Right renal pelvis (tissue), 4 donors: Measurements from ENCODE around the gene PPP1CA. TPM values are rescaled to one million over a fixed set of nuclear protein-coding genes. Genes with fewer than 3 reads are reported as not detected.

Source experiments
- DNase-seq, 4 donors: peaks; one replicate each; pipeline ENCODE4 v3.0.0-alpha.2; 2013; ENCODE audit warnings: low read depth in 4 of 4, low spot score in 3 of 4, missing footprints in 1 of 4
- polyA plus RNA-seq, 4 donors: library from polyadenylated mRNA; unstranded; fragments of 120-200 nt; gene quantifications; one replicate each; pipeline ENCODE4 v1.2.1, GENCODE V29; 2013; ENCODE audit not compliant: insufficient read length in 4 of 4

PPP1CA gene
- polyA plus RNA-seq, 4 donors: 146 to 188 (median 155) TPM

- no peak for DNase-seq
Measured at GRCh38 chr11:67354075-67355022, 47.3 kb downstream of the PPP1CA start.

GRCh38 chr11:67353317-67354074 is 48.2 kb downstream of the PPP1CA start, which contains the start of gene POLD4:
Gene POLD4 (minus strand): TSS chr11:67353546. CDS start chr11:67353399, 147 bp downstream.
- DNase-seq: peak; percentile 83 to 88 (median 86)

GRCh38 chr11:67352546-67353316 is 48.9 kb downstream of the PPP1CA start:
- no peak for DNase-seq

GRCh38 chr11:67351275-67352005 is 50.2 kb downstream of the PPP1CA start:
- no peak for DNase-seq

- no peak for DNase-seq
Measured at GRCh38 chr11:67349928-67350465, 51.7 kb downstream of the PPP1CA start.

- DNase-seq: no peak
Measured at GRCh38 chr11:67349457-67349856, 52.2 kb downstream of the PPP1CA start.

GRCh38 chr11:67349036-67349435 is 52.6 kb downstream of the PPP1CA start:
- DNase-seq: no peak

Other genes starting within 250 kb of the PPP1CA start
- 10 to 100 TPM; 45.6 to 65.0 (median 49.0) TPM for gene GRK2, start 135.4 kb downstream of the PPP1CA start, polyA plus RNA-seq
- gene ANKRD13D, start 112.6 kb downstream of the PPP1CA start, polyA plus RNA-seq: 10 to 100 TPM; 21.3 to 32.9 (median 27.4) TPM
- 10 to 100 TPM; 24.3 to 32.3 (median 24.6) TPM for gene SSH3, start 98.3 kb downstream of the PPP1CA start, polyA plus RNA-seq
- 10 to 100 TPM; 18.7 to 36.1 (median 23.9) TPM for gene POLD4, start 48.3 kb downstream of the PPP1CA start, polyA plus RNA-seq
- gene CLCF1, start 28.3 kb downstream of the PPP1CA start, polyA plus RNA-seq: 1 to 10 TPM; 4.5 to 6.3 (median 5.1) TPM
- 10 to 100 TPM; 20.1 to 27.3 (median 21.6) TPM for gene RAD9A, start 9.9 kb downstream of the PPP1CA start, polyA plus RNA-seq
- gene TBC1D10C, start 2.2 kb upstream of the PPP1CA start, polyA plus RNA-seq: 1 to 10 TPM; 3.3 to 7.6 (median 5.1) TPM
- 1 to 10 TPM; 1.7 to 2.5 (median 2.3) TPM for gene CARNS1, start 13.8 kb upstream of the PPP1CA start, polyA plus RNA-seq
- gene RPS6KB2, start 26.6 kb upstream of the PPP1CA start, polyA plus RNA-seq: 10 to 100 TPM; 44.3 to 51.8 (median 45.4) TPM
- 1 to 10 TPM in 3 of 4 donors, under 1 TPM in 1; 0.96 to 2.7 (median 1.4) TPM for gene PTPRCAP, start 35.8 kb upstream of the PPP1CA start, polyA plus RNA-seq
- gene CORO1B, start 41.6 kb upstream of the PPP1CA start, polyA plus RNA-seq: 10 to 100 TPM; 61.7 to 88.8 (median 66.6) TPM
- gene GPR152, start 50.9 kb upstream of the PPP1CA start, polyA plus RNA-seq: not detected
- gene CABP4, start 53.5 kb upstream of the PPP1CA start, polyA plus RNA-seq: under 1 TPM; 0.20 to 0.74 (median 0.41) TPM
- 10 to 100 TPM; 43.8 to 73.6 (median 49.3) TPM for gene TMEM134, start 67.4 kb upstream of the PPP1CA start, polyA plus RNA-seq
- 10 to 100 TPM; 55.4 to 71.8 (median 59.1) TPM for gene AIP, start 81.2 kb upstream of the PPP1CA start, polyA plus RNA-seq
- gene PITPNM1, start 103.5 kb upstream of the PPP1CA start, polyA plus RNA-seq: 10 to 100 TPM; 25.7 to 43.7 (median 32.1) TPM
- gene CDK2AP2, start 106.3 kb upstream of the PPP1CA start, polyA plus RNA-seq: 10 to 100 TPM; 41.6 to 75.9 (median 49.0) TPM
- gene CABP2, start 121.6 kb upstream of the PPP1CA start, polyA plus RNA-seq: under 1 TPM in 2 of 4 donors, not detected in 2; 0.19 to 0.61 TPM
- 1,000 to 10,000 TPM in 1 of 4 donors, 100 to 1,000 TPM in 3; 756 to 1,003 (median 789) TPM for gene GSTP1, start 182.0 kb upstream of the PPP1CA start, polyA plus RNA-seq
- 100 to 1,000 TPM; 168 to 207 (median 184) TPM for gene NDUFV1, start 205.1 kb upstream of the PPP1CA start, polyA plus RNA-seq
- gene NUDT8, start 228.1 kb upstream of the PPP1CA start, polyA plus RNA-seq: 1 to 10 TPM; 5.0 to 8.4 (median 6.8) TPM
- gene TBX10, start 237.9 kb upstream of the PPP1CA start, polyA plus RNA-seq: under 1 TPM in 2 of 4 donors, not detected in 2; 0.04 to 0.11 TPM
- 10 to 100 TPM; 21.4 to 39.0 (median 26.7) TPM for gene ACY3, start 248.9 kb upstream of the PPP1CA start, polyA plus RNA-seq